ENCODE measurements around the gene ANO6.
"Not testable (repeated sequence)": the region's sequence is repeated elsewhere in the genome, so short reads cannot be mapped to it uniquely, and the experiment has no call there.

Gene ANO6

DNA sequence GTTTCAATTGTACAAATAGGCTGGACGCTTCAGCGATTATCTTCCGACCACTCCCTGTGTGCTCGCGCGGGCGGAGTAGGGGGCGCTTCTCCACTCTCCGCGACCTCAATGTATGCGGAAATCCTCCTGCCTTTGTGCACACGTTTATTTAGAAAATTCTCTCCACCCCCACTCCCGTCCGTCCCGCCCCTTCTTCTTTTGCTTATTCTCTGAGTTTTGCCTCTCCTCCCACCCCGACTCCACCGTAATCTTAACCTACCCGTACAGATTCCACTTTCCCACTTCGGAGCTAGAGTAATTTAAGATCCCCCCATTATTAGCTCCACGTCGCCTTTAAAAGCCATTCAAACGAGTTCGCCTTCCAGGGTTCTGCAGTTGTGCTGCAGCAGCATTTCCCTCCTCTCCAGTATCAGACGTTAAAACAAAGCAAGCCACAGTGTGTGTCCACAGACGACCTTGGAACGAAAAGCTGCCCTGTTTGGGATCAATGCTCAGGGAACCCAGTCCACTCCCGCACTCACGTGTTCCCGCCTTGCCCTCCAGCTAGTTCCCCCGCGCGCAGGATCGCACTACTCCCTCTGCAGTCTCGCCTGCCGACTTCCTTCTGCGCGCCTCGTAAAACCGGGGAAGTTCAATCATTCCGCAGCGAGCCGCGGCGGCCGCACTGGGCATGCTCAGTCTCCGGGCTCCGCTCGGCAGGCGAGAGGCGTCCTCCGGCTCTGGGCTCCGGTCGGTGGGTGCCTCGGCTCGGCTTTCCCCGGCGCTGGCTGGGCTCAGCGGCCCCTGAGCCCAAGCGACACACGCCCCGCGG, at the start of gene ANO6:
TSS of gene ANO6 (plus strand) at position 677 of the 811 bp plus-strand sequence. CDS start 227 bp downstream, outside the sequence.
- peak within 1 kb of the TSS; percentile 93 for H3K27ac ChIP-seq
- TF ChIP-seq CTCF (IDR thresholded peaks at IDR 0.05) (peak; percentile 48), ZFX (IDR thresholded peaks at IDR 0.05; ENCODE audit: borderline replicate concordance) (no peak)

DNA sequence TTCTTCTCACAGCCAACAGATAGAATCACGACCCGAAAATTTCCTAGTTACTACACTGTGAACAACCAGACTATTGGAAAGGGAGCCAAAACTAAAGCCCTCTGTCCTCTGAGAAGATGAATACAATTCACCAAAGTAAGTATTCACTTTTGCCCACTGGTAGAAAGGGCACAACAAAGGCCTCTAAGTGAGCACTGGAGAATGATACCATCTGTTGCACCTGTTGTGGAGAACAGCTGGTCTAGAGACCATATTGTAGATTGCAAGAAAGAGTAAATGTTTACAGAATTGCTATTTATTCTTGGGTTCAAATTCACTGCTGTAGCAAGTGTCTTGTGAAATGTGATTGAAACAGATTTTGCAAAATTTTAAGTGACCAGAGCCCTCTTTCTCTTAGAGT, 46.9 kb upstream of the ANO6 start:
- no peak overlapping the region for H3K27ac ChIP-seq
- TF ChIP-seq CTCF (IDR thresholded peaks at IDR 0.05) (no peak), ZFX (IDR thresholded peaks at IDR 0.05; ENCODE audit: borderline replicate concordance) (no peak)

- TF ChIP-seq ZFX (IDR thresholded peaks at IDR 0.05; ENCODE audit: borderline replicate concordance) (no peak), CTCF (IDR thresholded peaks at IDR 0.05) (peak; percentile 99)
- no peak overlapping the region for H3K27ac ChIP-seq
These were observed 45.3 kb upstream of the ANO6 start for GRCh38 chr12:45170456-45171042.

- TF ChIP-seq CTCF (IDR thresholded peaks at IDR 0.05) = peak; percentile 47
- not testable (repeated sequence) for H3K27ac ChIP-seq
These were observed 42.6 kb upstream of the ANO6 start for GRCh38 chr12:45173293-45173692.

DNA sequence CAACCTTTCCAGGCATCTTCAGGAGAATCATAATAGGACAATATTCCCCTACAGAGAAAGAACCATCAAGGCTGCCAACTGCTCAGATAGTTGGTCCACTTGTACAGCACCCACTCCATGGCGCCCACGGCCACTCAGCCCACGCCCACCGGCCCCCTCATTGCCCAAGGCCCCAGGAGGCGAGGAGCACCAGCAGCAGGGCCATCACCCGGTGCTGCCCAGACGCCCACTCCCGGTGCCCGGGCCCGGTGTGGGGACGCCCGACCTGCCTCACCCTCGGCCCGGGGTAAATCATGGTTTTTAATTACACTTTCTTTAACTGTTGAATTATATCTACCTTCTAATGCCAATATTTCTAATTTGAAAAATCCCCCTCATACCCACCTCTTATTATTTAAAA, 41.3 kb upstream of the ANO6 start:
- TF ChIP-seq ZFX (IDR thresholded peaks at IDR 0.05; ENCODE audit: borderline replicate concordance) (no peak), CTCF (IDR thresholded peaks at IDR 0.05) (no peak)
- H3K27ac ChIP-seq = no peak overlapping the region

DNA sequence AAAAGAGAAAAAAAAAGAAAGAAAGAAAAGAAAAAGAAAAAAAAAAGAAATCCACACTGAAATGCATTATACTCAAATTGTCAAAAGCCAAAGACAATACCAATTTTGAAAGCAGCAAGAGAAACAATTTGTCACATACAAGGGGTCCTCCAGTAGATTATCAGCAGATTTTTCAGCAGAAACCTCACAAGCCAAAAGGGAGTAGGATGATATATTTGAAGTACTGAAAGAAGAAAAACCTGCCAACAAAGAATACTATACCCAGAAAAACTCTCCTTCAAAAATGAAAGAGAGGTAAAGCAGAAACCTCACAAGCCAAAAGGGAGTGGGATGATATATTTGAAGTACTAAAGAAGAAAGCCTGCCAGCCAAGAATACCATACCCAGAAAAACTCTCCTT, 37.1 kb upstream of the ANO6 start:
- H3K27ac ChIP-seq = no peak overlapping the region
- TF ChIP-seq ZFX (IDR thresholded peaks at IDR 0.05; ENCODE audit: borderline replicate concordance) (no peak), CTCF (IDR thresholded peaks at IDR 0.05) (no peak)

DNA sequence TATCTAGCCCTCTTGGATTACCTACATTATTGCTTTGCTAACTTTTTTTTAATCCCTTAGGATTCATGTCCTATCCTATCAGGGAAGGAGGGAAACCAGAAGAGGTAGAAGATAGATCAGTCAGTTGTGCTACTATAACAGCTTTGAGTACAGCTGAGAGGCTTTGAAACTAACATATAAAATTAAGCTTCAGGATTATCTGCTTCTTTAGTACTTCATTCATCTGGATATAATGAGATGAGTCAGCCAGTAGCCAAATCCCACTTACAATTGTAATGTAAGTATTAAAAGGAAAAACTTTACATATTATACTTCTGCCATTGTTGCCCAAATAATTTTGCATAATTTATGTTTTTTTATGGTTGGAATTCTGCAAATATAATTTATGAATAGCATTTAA, 33.4 kb upstream of the ANO6 start:
- H3K27ac ChIP-seq = no peak overlapping the region

More for the DNA sequence above, 33.4 kb upstream of the ANO6 start:
- no peak for TF ChIP-seq ZFX (IDR thresholded peaks at IDR 0.05; ENCODE audit: borderline replicate concordance)
- TF ChIP-seq CTCF (IDR thresholded peaks at IDR 0.05) = no peak
